Measurements from ENCODE around the gene NR2F2.

DNA sequence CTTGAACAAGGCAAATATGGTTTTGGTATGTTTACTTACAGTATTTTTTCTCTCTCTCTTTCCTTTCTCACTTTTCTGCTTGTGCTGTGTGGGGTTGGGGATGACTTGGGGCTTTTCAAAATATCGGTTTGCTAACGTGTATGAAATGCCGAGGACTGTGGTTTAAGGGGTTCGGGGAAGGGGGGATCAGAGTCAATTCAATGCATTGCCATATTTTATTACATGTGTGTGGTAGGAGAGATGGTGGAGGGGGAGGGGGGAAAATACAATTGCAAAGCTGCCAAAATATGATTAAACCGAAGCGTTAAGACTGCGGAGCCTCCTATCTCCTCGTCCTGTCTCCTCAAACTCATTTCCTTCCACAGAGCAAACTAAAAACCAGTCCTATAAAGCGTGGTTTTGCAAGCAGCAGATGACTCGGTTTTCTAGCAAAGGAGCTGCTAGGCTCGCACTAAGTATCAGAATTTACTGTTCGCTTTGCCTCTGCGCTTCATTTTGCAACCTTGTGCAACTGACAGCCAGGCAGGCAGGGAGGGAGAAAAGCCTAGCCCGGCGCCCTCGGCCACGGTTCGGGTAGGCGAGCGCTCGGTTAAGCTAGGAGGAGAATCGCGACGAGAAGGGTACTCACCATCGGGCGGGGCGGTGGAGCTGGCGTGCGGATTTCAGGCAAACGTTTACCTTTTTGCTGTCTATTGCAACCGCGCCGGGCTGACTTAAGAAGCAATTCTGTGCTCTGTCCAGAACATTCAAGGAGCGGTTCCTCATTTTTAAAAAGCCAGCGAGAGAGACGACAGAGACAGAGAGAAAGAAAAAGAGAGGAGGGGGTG, 4.0 kb upstream of the NR2F2 start:
- TF ChIP-seq POLR2A (IDR thresholded peaks at IDR 0.05): no peak
- TF ChIP-seq CTCF (IDR thresholded peaks at IDR 0.05): no peak

Data from lower leg skin (tissue), 3 donors.